ENCODE data around the gene PSRC1.
A peak's percentile ranks its signal among the peaks of the same experiment; 100 is the strongest.

DNA sequence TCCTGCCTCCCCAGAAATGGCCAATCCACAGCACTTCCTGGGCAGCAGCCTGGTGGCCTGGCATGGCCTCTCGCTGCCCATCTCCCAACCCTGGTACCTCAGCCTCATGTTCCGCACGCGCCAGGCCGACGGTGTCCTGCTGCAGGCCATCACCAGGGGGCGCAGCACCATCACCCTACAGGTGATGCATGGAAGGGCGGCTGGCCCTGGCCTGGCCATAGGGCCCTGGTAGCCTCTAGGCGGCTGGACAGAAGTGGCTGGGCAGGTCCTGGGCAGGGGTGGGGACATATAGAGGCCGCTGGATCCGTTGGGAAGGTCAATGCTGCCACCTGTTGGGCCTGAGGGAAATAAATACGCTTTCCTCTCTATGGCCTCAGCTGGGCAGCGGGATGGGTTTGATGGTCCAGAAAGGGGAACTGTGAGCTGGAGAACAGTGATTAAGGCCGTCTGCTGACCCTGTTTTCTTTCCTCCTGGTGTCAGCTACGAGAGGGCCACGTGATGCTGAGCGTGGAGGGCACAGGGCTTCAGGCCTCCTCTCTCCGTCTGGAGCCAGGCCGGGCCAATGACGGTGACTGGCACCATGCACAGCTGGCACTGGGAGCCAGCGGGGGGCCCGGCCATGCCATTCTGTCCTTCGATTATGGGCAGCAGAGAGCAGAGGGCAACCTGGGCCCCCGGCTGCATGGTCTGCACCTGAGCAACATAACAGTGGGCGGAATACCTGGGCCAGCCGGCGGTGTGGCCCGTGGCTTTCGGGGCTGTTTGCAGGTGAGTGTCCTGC, 19.2 kb downstream of the PSRC1 start:
- TF ChIP-seq, protein P1, sequence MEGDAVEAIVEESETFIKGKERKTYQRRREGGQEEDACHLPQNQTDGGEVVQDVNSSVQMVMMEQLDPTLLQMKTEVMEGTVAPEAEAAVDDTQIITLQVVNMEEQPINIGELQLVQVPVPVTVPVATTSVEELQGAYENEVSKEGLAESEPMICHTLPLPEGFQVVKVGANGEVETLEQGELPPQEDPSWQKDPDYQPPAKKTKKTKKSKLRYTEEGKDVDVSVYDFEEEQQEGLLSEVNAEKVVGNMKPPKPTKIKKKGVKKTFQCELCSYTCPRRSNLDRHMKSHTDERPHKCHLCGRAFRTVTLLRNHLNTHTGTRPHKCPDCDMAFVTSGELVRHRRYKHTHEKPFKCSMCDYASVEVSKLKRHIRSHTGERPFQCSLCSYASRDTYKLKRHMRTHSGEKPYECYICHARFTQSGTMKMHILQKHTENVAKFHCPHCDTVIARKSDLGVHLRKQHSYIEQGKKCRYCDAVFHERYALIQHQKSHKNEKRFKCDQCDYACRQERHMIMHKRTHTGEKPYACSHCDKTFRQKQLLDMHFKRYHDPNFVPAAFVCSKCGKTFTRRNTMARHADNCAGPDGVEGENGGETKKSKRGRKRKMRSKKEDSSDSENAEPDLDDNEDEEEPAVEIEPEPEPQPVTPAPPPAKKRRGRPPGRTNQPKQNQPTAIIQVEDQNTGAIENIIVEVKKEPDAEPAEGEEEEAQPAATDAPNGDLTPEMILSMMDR (IDR thresholded peaks at IDR 0.05; ENCODE audit: low read depth, low read length), result peak; percentile 89
- no peak for TF ChIP-seq POLR2A (IDR thresholded peaks at IDR 0.05; ENCODE audit: extremely low read depth, insufficient read length)

All from NB4 (cell line).